Measurements from ENCODE around the gene GGA1.

GGA1 gene

GRCh38 chr22:37674951-37675929 is 66.6 kb downstream of the GGA1 start, which contains the start of gene LGALS1:
Gene LGALS1 (plus strand): TSS chr22:37675636. CDS start chr22:37675703, 67 bp downstream.
- DNase-seq, result peak; percentile 40 to 88 (median 53)

- peak in 2 of 5 donors; percentile 23 to 33 for DNase-seq
Observed at GRCh38 chr22:37675930-37676735, 67.5 kb downstream of the GGA1 start.

- peak; percentile 86 to 95 (median 90) for DNase-seq
Observed at GRCh38 chr22:37676736-37677492, 68.3 kb downstream of the GGA1 start.

- DNase-seq, result no peak
Observed at GRCh38 chr22:37677493-37677974, 68.9 kb downstream of the GGA1 start.

GRCh38 chr22:37678372-37678771 is 69.7 kb downstream of the GGA1 start:
- no peak for DNase-seq

- no peak for DNase-seq
Observed at GRCh38 chr22:37679670-37680069, 71.0 kb downstream of the GGA1 start.

- DNase-seq, result no peak
Observed at GRCh38 chr22:37680191-37680851, 71.7 kb downstream of the GGA1 start.

GRCh38 chr22:37681001-37681424 is 72.4 kb downstream of the GGA1 start:
- no peak for DNase-seq

- peak in 4 of 5 donors; percentile 50 to 76 (median 64) for DNase-seq
Observed at GRCh38 chr22:37681556-37682049, 73.0 kb downstream of the GGA1 start.

Measured in T-helper 1 cell (primary cell).